ENCODE measurements around the gene WNK2. TPM values are rescaled to one million over a fixed set of nuclear protein-coding genes. Genes with fewer than 3 reads are reported as not detected.

Gene WNK2
- total and polyA plus RNA-seq, 4 donors: 0.13 to 3.7 (median 2.9) TPM

Other genes starting within 250 kb of the WNK2 start
- gene FGD3, start 236.6 kb upstream of the WNK2 start, total RNA-seq: 10 to 100 TPM in 1 of 2 donors, 1 to 10 TPM in 1; 8.6 to 13.4 TPM
- gene FGD3, start 236.6 kb upstream of the WNK2 start, polyA plus RNA-seq: 1 to 10 TPM in 1 of 2 donors, under 1 TPM in 1; 0.69 to 3.0 TPM
- 10 to 100 TPM in 1 of 2 donors, 1 to 10 TPM in 1; 3.8 to 10.3 TPM for gene SUSD3, start 125.4 kb upstream of the WNK2 start, total RNA-seq
- gene SUSD3, start 125.4 kb upstream of the WNK2 start, polyA plus RNA-seq: 1 to 10 TPM; 2.6 to 5.0 TPM
- gene CARD19, start 87.9 kb upstream of the WNK2 start, total RNA-seq: 10 to 100 TPM; 47.7 to 50.5 TPM
- gene CARD19, start 87.9 kb upstream of the WNK2 start, polyA plus RNA-seq: 10 to 100 TPM; 80.1 to 92.3 TPM
- gene NINJ1, start 49.9 kb upstream of the WNK2 start, total RNA-seq: 10 to 100 TPM; 66.8 to 80.3 TPM
- gene NINJ1, start 49.9 kb upstream of the WNK2 start, polyA plus RNA-seq: 100 to 1,000 TPM in 1 of 2 donors, 10 to 100 TPM in 1; 46.7 to 113 TPM